ENCODE results near the gene NCOA7.

- TF ChIP-seq CTCF (IDR thresholded peaks at IDR 0.05): no peak
- no peak for TF ChIP-seq POLR2A (IDR thresholded peaks at IDR 0.05)
These were observed 26.6 kb upstream of the NCOA7 start for GRCh38 chr6:125764121-125764671.
